Stimulated activated effector memory CD8-positive, alpha-beta T cell treated with anti-CD3 and anti-CD28 coated beads, Interleukin-12 subunit alpha, Interleukin-12 subunit beta, amount 100 ng/mL, for 72 hours (primary cell): ENCODE measurements around the gene APLNR.

Source experiments
- ATAC-seq: fragments of 150-1000 bp; cut with Tn5 transposase; 2 replicates; pipeline ENCODE4 v1.10.0; 2021
- DNase-seq, 2 donors: peaks; one replicate each; pipeline ENCODE4 v3.0.0; 2021 to 2022; ENCODE audit warnings: low spot score in 2 of 2
- H3K27ac Mint-ChIP-seq: one replicate; pipeline ENCODE4 v1.8.0; 2022; ENCODE audit warnings: mild to moderate bottlenecking, mixed read lengths
- H3K36me3 Mint-ChIP-seq: one replicate; pipeline ENCODE4 v1.8.0; 2022; ENCODE audit warnings: mild to moderate bottlenecking, mixed read lengths
- H3K4me1 Mint-ChIP-seq: one replicate; pipeline ENCODE4 v1.8.0; 2022; ENCODE audit warnings: mixed read lengths
- H3K4me3 Mint-ChIP-seq: one replicate; pipeline ENCODE4 v1.8.0; 2022; ENCODE audit warnings: mild to moderate bottlenecking, mixed read lengths
- H3K9me3 Mint-ChIP-seq: one replicate; pipeline ENCODE4 v1.8.0; 2022; ENCODE audit warnings: mixed read lengths

Gene APLNR

DNA sequence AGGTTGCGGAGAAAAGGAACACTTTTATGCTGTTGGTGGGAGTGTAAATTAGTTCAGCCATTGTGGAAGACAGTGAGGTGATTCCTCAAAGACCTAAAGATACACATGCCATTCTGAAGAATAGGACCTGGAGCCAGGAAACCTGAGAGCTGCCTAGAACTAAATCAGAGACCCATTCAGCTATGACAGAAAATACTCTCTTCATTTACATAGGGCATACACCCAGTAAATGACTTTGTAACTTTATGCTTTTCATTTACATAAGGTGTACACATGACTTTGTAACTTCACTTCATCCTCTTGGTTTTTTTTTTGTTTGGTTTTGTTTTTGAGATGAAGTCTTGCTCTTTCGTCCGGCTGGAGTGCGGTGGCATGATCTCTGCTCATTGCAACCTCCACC is 25.1 kb upstream of the APLNR start:
- H3K4me3 Mint-ChIP-seq: no peak overlapping the region
- DNase-seq (no peak), ATAC-seq (no peak)
- H3K4me1 Mint-ChIP-seq: no peaks in the 10 kb centered on the region
- H3K9me3 Mint-ChIP-seq: no peaks in the 10 kb centered on the region
- no peak overlapping the region for H3K27ac Mint-ChIP-seq
- no peaks in the 10 kb centered on the region for H3K36me3 Mint-ChIP-seq

DNA sequence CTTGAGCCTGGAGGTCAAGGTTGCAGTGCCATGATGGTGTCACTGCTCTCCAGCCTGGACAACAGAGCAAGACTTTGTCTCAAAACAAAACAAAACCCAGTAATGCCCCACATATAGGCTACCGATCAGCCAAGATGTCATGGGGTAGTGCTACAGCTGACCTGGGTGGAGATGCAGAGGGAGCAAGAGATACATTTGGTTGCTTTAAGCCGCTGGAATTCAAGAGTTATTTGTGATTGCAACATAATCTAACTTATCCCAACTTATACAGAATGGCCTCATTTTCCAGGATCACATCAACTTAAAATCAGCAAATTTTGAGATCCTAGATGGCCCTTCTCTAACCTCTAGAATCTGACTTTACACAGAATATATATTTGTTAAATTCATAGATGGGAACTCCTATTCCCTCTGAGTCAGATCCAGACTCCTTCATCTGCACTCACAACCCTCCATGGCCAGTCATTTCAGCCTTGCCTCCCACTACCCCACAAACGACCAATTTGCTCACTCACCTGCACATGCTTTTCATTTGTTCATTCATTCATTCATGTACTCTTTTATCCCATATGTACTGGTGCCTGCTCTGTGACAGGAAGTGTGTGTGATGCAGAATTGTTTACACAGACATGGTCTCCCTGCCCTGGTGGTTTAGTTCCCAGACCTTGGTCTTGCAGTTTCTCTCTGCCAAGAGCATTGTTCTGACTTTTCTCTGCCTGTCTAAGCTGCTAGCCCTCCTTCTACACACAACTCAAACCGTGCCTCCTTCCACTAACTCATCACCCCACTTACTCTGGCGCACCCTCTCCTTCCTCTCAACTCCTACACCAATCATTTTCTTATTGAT is 24.1 kb upstream of the APLNR start:
- ATAC-seq: peak; percentile 50
- H3K9me3 Mint-ChIP-seq: peaks cover under 1% of the 10 kb centered on the region
- H3K36me3 Mint-ChIP-seq: no peaks in the 10 kb centered on the region
- no peak for DNase-seq
- no peak overlapping the region for H3K4me3 Mint-ChIP-seq
- no peaks in the 10 kb centered on the region for H3K4me1 Mint-ChIP-seq
- no peak overlapping the region for H3K27ac Mint-ChIP-seq

DNA sequence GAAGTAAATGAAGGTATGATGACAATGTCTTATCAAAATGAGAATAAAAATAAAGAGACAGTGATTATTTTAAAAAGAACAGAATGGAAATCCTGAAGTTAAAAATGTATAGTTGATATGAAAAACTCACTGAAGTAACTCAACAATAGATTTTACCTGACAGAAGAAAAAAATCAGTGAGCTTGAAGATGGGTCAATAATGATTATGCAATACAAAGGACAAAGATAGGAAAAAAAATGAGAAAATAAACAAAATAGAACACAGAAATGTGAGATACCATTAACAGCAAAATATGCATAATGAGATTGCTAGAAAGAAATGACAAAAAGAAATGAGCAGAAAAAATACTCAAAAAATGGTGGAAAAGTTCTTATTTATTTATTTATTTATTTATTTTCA is 19.1 kb upstream of the APLNR start:
- no peaks in the 10 kb centered on the region for H3K36me3 Mint-ChIP-seq
- H3K27ac Mint-ChIP-seq: no peak overlapping the region
- DNase-seq (no peak), ATAC-seq (no peak)
- peaks cover 2% of the 10 kb centered on the region for H3K9me3 Mint-ChIP-seq
- H3K4me3 Mint-ChIP-seq: no peak overlapping the region
- H3K4me1 Mint-ChIP-seq: no peaks in the 10 kb centered on the region

DNA sequence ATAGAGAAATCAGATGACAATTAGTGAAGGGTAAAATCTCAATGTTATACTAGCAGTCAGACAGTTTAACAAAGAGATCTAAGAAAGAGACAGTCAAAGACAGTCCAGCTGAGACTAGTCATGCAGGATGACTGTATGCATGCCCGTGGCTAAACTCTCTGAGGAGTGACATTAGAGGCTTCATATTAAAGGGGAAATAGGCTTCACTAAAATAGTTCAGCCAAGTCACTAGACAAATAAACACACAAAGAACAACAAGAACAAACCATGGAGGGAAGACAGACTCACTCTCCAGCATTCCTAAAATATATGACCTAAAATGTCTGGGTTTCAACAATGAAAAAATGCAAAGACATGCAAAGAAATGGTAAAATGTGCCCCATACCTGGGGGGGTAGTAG is 18.6 kb upstream of the APLNR start:
- DNase-seq (no peak), ATAC-seq (no peak)
- Mint-ChIP-seq H3K4me1 (no peaks in the 10 kb centered on the region), H3K36me3 (no peaks in the 10 kb centered on the region), H3K27ac (no peak overlapping the region), H3K9me3 (peaks cover 2% of the 10 kb centered on the region), H3K4me3 (no peak overlapping the region)

GRCh38 chr11:57254631-57255030 is 17.6 kb upstream of the APLNR start:
- ATAC-seq (no peak), DNase-seq (no peak)
- Mint-ChIP-seq H3K4me1 (no peaks in the 10 kb centered on the region), H3K36me3 (no peaks in the 10 kb centered on the region), H3K27ac (no peak overlapping the region), H3K9me3 (peaks cover 2% of the 10 kb centered on the region), H3K4me3 (no peak overlapping the region)

DNA sequence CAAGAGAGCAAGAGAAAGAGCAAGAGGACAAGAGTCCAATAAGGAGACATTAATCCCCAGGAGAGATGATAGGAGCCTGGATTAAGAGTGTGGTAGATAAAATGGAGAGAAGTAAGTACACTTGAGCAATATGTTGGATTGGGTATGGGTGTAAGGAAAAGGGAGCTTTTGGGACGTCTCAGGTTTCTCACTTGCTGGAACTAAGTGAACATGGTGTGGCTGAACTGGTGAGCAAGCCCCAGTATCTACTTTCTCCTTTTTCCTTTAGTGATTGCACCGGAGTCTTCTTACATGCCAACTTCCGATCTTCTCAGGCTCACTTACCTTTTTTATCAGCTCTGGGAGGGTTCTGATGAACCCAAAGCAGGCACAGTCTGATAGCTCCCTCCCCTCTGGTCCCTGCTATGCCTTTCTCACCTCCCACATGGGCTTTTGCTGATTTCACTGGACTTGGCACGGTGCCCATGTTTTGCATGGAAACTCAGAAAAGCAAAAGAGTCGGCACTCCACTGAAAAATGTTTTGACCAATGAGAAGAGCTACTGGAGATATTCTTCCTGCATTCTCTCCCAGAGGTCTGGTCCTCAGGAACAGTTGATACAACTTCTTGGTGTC is 14.5 kb upstream of the APLNR start:
- Mint-ChIP-seq H3K4me3 (no peak overlapping the region), H3K36me3 (no peaks in the 10 kb centered on the region), H3K9me3 (peaks cover 2% of the 10 kb centered on the region), H3K27ac (no peak overlapping the region), H3K4me1 (no peaks in the 10 kb centered on the region)
- DNase-seq (no peak), ATAC-seq (no peak)

DNA sequence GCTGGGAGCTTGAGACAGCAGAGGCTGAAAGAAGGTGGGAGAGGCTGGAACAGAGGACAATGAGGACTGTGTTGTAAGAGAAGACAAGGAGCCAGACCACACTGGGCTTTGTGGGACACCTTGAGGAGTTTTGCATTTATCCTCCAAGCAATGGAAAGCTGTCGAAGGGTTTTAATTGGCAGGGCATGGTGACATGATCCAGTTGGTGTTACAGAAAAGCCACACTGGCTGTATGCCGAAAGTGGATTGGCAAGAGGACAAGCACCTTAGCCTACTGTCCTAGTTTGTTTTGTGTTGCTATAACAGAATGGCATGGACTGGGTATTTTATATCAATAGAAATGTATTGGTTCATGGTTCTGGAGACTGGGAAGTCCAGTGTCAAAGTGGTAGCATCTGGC is 14.0 kb upstream of the APLNR start:
- Mint-ChIP-seq H3K27ac (no peak overlapping the region), H3K9me3 (peaks cover under 1% of the 10 kb centered on the region), H3K36me3 (no peaks in the 10 kb centered on the region), H3K4me3 (no peak overlapping the region), H3K4me1 (no peaks in the 10 kb centered on the region)
- no peak for ATAC-seq
- DNase-seq: no peak

DNA sequence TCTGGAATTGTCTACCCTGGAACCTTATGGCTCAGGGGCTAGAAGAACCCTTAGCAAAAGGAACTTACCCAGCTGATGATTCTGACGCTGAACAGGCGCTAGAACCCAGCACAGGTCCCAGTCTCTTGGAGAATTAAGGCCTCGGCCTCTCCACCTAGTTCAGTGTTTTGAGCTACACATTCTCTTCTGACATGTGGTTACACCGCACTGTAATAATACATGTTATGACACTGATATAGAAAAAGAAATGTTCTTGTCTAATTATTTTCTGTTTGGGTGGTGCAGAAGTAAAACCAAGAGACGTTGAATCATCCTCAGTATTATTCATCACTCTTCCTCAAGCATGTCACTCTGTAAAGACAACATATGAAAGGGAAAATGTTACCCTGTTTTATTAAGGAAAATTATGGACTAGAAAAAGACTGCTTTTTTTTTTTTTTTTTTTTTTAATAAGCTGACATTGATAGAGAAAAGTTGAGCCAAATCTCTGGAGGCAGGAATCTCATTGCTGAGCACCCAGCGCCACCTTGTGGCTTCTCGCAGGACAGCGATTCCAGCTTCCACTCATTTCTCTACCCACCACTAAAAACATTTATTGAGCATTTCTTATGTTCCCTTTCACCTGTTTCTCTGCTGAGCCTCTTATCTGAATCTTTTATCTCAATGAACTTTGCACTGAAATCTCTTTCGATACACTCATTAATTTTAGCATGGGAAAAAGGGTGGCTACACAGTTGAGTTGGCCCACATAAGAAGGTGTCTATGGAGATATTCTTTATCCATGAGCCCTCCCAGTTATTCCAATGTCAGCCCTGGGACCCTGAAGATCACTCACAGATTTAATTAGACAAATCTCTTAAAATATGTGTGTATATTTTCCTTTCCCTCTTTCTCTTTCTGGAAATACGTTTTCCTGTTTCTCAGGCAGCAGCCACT is 12.6 kb upstream of the APLNR start:
- Mint-ChIP-seq H3K4me3 (no peak overlapping the region), H3K36me3 (no peaks in the 10 kb centered on the region), H3K4me1 (peaks cover 3% of the 10 kb centered on the region), H3K9me3 (no peaks in the 10 kb centered on the region), H3K27ac (no peak overlapping the region)
- DNase-seq (peak in 1 of 2 donors; percentile 63), ATAC-seq (peak; percentile 88)

DNA sequence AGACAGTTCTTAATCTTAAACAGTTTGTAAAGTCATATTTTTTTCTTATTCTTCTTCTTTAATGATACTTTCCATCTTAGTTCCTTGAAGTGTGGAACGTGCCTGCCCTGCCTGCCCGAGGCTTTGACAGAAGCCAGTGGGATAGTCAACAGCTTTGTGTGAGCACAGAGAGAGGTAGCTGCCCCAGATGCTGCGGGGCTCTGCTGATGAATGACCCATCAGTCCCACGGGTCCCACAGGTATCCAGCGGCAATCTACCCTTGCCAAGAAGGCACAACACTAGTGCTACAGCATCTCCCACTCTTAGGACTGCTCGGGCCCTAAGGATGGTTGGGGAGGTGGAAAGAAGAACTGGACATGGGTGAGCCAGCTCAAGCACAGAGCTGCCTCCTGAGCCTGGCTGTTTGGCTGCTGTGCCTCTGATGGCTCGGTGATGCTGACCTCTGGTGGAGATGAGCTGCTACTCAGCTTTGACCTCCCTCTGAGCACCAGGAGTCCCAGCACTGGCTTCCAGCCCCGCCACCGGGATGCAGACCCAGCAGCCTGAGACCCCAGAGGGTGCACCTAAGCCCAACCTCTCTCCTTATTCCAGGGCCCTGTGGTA is 11.8 kb upstream of the APLNR start:
- ATAC-seq (peak; percentile 52), DNase-seq (peak in 1 of 2 donors; percentile 55)
- Mint-ChIP-seq H3K9me3 (no peaks in the 10 kb centered on the region), H3K4me1 (peaks cover 5% of the 10 kb centered on the region), H3K27ac (no peak overlapping the region), H3K36me3 (no peaks in the 10 kb centered on the region), H3K4me3 (no peak overlapping the region)

DNA sequence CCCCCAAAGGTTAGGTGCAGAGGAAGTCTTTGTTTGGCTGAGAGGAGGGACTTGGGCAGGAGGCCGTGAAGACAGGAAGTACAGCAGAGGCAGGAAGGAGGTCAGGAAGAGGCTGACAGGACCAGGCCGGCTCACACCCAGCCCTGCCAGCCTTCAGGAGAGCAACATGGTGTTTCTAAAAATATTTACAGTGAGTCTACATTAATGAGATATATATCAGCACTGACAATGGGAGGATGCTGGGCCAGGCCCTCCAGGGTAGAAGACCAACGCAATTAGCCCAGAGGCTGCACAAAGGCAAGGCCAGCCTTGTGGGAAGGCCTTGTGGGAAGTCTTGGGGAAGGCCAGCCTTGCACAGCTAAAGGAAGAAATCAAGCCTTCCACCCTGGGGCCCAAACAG is 7.9 kb upstream of the APLNR start:
- Mint-ChIP-seq H3K9me3 (no peaks in the 10 kb centered on the region), H3K36me3 (no peaks in the 10 kb centered on the region), H3K4me3 (no peak overlapping the region), H3K27ac (no peak overlapping the region), H3K4me1 (peaks cover 5% of the 10 kb centered on the region)
- ATAC-seq: no peak
- DNase-seq: no peak

- DNase-seq (no peak), ATAC-seq (peak; percentile 15)
- Mint-ChIP-seq H3K36me3 (no peaks in the 10 kb centered on the region), H3K4me1 (peaks cover 16% of the 10 kb centered on the region), H3K4me3 (no peak overlapping the region), H3K27ac (no peak overlapping the region), H3K9me3 (no peaks in the 10 kb centered on the region)
Observed at GRCh38 chr11:57241353-57241972, 4.4 kb upstream of the APLNR start.

GRCh38 chr11:57240757-57241156 is 3.7 kb upstream of the APLNR start:
- Mint-ChIP-seq H3K27ac (no peak overlapping the region), H3K4me3 (no peak overlapping the region), H3K36me3 (no peaks in the 10 kb centered on the region), H3K9me3 (no peaks in the 10 kb centered on the region), H3K4me1 (peaks cover 16% of the 10 kb centered on the region)
- DNase-seq: no peak
- ATAC-seq: no peak

DNA sequence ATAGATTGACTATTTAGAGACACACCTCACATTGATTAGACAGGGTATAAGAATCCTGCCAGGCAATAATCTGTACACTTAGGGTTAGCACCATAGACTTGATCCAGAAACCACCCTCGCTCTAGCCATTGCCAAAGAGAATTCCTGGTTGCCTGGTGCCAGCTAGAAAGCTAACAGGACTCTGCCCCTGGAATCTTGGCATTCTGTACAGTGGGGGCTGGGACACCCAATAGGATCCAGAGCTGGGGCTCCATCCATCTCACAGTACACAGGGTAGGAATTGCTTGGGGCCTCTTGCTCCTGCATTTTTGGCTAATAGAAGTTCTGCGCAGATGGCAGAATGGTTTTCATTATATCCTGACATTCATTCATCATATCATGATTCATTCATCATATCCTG is 3.0 kb upstream of the APLNR start:
- no peak overlapping the region for H3K27ac Mint-ChIP-seq
- no peaks in the 10 kb centered on the region for H3K36me3 Mint-ChIP-seq
- DNase-seq (no peak), ATAC-seq (no peak)
- no peaks in the 10 kb centered on the region for H3K9me3 Mint-ChIP-seq
- no peak overlapping the region for H3K4me3 Mint-ChIP-seq
- H3K4me1 Mint-ChIP-seq: peaks cover 16% of the 10 kb centered on the region

- Mint-ChIP-seq H3K4me1 (peaks cover 11% of the 10 kb centered on the region), H3K36me3 (no peaks in the 10 kb centered on the region), H3K27ac (no peak overlapping the region), H3K4me3 (no peak overlapping the region), H3K9me3 (no peaks in the 10 kb centered on the region)
- DNase-seq (no peak), ATAC-seq (no peak)
Observed at GRCh38 chr11:57239348-57239747, 2.3 kb upstream of the APLNR start.
